Stimulated activated CD4-positive, alpha-beta T cell treated with anti-CD3 and anti-CD28 coated beads, Interleukin-2, amount 100 ng/mL, for 4 hours (primary cell): Measurements from ENCODE around the gene ESR2.

Experiments used
- DNase-seq: peaks from one replicate; pipeline ENCODE4 v3.0.0-alpha.2; 2020; ENCODE audit warnings: low read depth

The ESR2 gene

GRCh38 chr14:64265222-64265621 is 28.9 kb downstream of the ESR2 start:
- no peak for DNase-seq

DNA sequence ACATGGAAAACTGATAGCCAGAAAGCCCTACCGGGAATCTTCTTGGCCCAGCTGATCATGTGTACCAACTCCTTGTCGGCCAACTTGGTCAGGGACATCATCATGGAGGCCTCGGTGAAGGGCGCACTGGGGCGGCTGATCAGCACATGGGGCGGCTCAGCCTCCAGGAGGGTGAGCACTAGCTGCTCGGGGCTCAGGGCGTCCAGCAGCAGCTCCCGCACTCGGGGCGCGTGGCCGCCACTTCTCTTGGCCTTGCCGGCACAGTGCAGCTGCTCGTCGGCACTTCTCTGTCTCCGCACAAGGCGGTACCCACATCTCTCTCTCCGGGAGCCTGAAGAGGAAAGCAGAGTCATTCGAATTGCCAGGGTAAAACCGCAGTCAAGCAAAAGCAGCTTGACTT is 33.8 kb downstream of the ESR2 start:
- DNase-seq = no peak

- no peak for DNase-seq
Observed at GRCh38 chr14:64255756-64256155, 38.4 kb downstream of the ESR2 start.

DNA sequence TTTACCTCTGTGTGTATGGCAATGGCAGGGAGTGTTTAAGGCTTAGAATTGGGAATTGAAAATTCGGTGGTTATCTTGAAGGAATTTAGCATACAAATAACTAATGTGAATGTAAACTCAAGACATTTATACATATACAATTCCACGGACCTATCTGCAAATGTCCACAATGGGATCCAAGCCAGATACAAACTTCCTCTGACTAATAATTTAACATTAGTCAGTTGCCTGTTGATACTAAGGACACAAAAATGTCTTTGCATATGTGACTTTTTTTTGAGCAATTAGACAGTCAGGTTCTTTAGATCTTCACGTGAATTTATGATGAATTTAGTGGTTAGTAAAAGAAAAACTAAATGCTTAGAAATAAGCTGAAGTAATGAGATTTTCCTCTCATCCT is 40.5 kb downstream of the ESR2 start:
- no peak for DNase-seq

GRCh38 chr14:64249363-64249762 is 44.8 kb downstream of the ESR2 start:
- DNase-seq = no peak

DNA sequence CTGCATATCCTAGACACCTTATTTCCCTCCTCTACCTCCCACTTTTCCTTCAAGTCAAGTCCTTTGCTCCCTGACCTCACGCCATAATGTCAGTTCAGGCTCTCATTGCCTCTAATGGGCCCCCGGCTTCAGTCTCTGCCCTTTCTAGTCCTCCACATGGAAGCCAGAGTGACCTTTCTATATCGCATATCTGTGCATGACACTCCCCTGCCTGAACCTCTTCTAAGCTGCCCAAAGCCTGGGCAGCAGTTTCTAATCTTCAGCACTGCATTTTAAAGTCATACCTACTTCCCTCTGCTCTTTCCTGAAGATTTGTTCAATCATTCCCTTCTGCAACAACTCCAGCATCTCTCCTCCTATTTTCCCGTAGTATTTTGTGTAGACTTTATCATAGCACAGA is 45.5 kb downstream of the ESR2 start:
- DNase-seq = no peak

DNA sequence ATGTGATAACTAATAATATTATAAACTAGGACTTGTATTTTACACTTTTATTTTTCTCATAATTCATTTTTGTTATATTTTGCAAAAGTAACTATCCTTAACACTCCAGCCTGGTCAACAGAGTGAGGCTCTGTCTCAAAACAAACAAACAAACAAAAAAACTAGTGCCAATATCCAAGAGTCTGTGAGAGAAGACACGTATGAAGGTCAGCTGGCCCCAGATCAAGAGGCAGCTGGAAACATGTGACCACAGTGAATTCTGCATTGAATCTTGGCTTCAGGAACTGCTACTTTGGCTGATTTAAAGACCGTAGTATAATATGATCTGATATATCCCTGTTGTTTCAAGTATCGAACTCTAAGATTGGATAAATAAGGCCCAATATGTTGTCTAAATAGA is 47.0 kb downstream of the ESR2 start:
- no peak for DNase-seq

DNA sequence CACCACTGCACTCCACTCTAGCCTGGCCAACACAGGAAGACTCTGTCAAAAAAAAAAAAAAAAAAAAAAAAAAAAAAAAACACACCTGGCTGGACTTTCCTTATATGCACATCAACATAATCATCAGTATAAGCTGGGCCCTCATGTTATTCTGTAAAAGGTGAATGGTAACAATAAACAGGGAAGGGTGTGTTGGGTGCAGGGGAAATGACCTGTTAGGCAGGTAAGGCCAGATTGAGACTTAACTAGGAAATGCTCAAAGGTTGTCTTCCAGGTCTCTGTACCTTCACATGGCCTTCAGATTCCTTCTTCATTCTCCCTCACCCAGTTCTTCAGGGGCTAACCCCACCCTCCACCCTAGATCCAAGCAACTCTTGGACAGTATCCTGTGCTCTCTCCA is 47.5 kb downstream of the ESR2 start:
- DNase-seq = no peak

DNA sequence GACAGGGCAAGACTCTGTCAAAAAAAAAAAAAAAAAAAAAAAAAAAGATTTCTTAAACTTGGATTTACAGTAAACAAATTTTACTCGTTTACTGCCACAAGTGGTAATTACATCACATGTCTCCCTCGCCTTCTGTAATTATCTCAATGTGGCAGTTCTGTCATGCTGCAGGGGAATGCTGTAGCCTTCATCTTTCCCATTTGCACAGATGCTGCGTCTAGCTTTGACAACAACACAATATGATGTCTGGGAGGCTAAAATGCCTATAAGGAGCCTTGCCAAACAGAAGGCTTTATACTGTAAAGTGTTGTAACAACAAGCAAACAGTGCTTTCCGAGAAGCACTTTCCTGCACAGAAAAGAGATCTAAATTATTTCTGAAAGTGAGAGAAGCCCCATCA is 48.7 kb downstream of the ESR2 start:
- DNase-seq = no peak

GRCh38 chr14:64244279-64244678 is 49.9 kb downstream of the ESR2 start:
- no peak for DNase-seq

DNA sequence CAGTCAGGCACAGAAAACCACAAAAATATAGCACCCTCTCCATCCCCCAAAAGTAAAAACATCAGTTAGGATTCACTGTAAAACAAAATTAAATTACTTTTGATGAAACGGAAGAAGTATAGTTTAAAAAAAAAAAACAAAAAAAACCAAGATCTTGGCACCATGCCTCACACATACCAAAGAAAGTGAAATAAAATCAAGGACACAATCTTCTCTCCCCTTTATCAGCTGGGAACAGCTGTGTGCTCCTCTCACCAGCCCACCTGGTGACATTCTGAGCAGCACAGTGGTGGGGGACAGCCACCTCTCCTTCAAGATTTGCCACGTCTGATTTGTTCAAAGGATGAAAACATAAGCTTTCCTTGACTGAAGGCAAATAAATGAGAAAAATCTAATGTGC is 55.5 kb downstream of the ESR2 start:
- DNase-seq = no peak

DNA sequence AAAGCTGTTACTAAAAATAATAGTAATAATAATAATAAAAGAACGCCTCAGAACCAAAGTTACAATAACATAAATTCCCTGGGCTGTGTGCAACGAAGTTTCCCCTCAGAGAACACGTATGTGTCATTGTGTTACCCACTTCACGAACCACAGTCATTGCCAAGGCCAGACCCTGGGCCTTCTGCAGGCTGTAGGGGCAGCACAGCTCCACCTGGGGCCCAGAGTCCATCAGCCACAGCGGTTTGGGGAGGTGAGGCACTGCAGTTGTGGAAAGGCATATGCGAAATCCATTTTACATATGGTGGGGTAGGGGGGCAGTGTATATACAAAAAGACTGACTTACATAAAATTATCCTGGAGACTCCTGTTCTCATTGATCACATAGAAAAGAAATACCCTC is 56.1 kb downstream of the ESR2 start:
- DNase-seq = no peak

GRCh38 chr14:64235652-64236640 is 58.2 kb downstream of the ESR2 start:
- no peak for DNase-seq

- no peak for DNase-seq
Observed at GRCh38 chr14:64234877-64235651, 59.1 kb downstream of the ESR2 start.

DNA sequence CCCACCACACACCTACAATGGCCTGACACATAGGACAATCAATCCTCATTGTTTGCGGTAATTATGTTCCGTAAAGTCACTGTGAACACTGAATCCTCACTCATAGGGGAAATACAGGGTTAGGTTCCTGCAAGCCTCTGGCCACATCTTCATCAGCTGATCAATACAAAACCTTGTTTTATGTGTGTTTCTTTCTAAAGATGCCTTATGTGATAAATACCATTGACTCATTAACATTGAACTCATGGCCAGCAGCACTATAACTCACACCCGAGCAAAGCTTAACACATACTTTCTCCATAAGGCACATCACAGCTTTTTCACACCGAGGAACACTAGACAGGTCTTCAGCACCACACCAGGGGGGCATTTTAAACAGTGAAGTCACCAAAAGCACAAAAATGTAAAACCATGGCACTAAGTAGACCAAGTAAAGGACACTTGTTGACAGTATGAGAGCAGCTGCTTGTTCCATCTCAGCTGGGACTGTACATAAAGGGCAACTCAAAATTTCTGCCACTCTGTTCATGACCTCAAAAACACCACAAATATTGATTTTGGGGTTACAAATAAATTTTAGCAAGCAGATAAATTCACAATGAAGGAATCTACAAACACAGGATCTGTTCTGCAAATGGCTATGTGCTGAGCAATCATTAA is 60.5 kb downstream of the ESR2 start:
- DNase-seq = no peak

- no peak for DNase-seq
Observed at GRCh38 chr14:64232944-64233343, 61.2 kb downstream of the ESR2 start.

GRCh38 chr14:64232095-64232838 is 61.9 kb downstream of the ESR2 start:
- DNase-seq = no peak

GRCh38 chr14:64229489-64229888 is 64.7 kb downstream of the ESR2 start:
- no peak for DNase-seq

DNA sequence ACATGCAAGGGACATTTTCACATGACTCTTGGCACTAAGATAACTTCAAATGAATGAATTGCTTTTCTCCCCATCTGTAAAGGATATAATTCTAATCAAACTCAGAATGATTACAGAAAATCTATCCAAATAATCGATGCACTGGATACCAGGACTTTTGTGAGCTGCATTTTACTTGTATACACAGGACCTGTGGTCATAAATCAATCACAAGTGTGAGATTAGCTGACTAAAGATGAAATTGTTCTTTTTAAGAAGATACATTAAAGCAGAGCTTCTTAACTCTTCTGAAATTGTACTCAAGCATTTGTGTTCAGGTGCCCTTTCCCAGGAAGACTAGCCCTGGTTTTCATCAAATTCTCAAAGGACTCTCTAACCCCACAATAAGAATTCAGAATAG is 66.3 kb downstream of the ESR2 start:
- no peak for DNase-seq

DNA sequence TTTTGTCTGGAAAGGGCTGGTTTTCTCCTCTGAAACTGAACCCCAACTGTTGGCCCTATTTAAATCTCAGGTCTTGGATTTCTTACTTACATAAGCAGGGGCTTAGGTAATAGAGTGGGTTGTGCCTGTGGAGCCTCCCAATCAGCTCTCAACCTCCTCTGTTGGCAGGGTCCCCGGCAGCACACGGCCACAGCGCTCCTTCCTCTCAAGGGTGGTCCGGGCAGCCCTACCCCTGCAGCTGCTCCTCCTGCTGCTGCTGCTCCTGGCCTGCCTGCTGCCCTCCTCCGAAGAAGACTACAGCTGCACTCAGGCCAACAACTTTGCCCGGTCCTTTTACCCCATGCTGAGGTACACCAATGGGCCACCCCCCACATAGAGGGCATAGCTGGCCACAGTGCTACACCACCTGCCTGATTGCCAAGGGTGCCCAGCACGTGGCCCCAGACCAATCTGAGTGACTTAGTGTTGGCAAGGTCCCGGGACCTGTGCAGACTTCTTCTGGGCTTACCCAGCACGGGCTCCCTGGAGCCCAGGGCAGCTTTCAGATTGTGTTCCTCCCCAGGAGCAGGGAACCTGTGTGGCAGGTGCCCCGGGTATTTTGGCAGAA is 68.9 kb downstream of the ESR2 start:
- no peak for DNase-seq

- DNase-seq = no peak
Observed at GRCh38 chr14:64221391-64222003, 72.7 kb downstream of the ESR2 start.
